Glutamatergic neuron (in vitro differentiated cells): Measurements from ENCODE around the gene COL19A1. TPM values are rescaled to one million over a fixed set of nuclear protein-coding genes. Genes with fewer than 3 reads are reported as not detected.

Experiments
- DNase-seq: peaks from one replicate; pipeline ENCODE4 v3.0.0; 2022
- H3K27ac Mint-ChIP-seq: one replicate; pipeline ENCODE4 v1.8.0; 2020; ENCODE audit warnings: mild to moderate bottlenecking, mixed read lengths, inconsistent platforms; ENCODE audit not compliant: unreplicated experiment
- H3K27me3 Mint-ChIP-seq: one replicate; pipeline ENCODE4 v1.8.0; 2020; ENCODE audit warnings: mild to moderate bottlenecking, moderate library complexity, mixed read lengths, inconsistent platforms; ENCODE audit not compliant: unreplicated experiment
- H3K36me3 Mint-ChIP-seq: one replicate; pipeline ENCODE4 v1.8.0; 2020; ENCODE audit warnings: mild to moderate bottlenecking, mixed read lengths, inconsistent platforms; ENCODE audit not compliant: unreplicated experiment
- H3K4me1 Mint-ChIP-seq: one replicate; pipeline ENCODE4 v1.8.0; 2020; ENCODE audit warnings: mild to moderate bottlenecking, low read depth, mixed read lengths, inconsistent platforms; ENCODE audit not compliant: unreplicated experiment
- H3K4me3 Mint-ChIP-seq: one replicate; pipeline ENCODE4 v1.8.0; 2020; ENCODE audit warnings: mild to moderate bottlenecking, mixed read lengths, inconsistent platforms; ENCODE audit not compliant: unreplicated experiment
- H3K9me3 Mint-ChIP-seq: one replicate; pipeline ENCODE4 v1.8.0; 2020; ENCODE audit warnings: mild to moderate bottlenecking, moderate library complexity, mixed read lengths, inconsistent platforms; ENCODE audit not compliant: unreplicated experiment
- total RNA-seq: library from RNA; stranded (reverse); fragmentation: NEBNext Ultra II Directional; extraction: Animal tissue kit (Norgen Biotek cat#: 25700); gene quantifications from one replicate; pipeline ENCODE4 v1.2.1, GENCODE V29; 2021; ENCODE audit not compliant: unreplicated experiment
- TF ChIP-seq, protein P1 (sequence below): fragments of 200-600 bp; sonication (generic); IDR thresholded peaks from one replicate; pipeline ENCODE4 v1.5.0; 2021; ENCODE audit not compliant: partially characterized antibody, unreplicated experiment

COL19A1 gene
- total RNA-seq, 1 donor from 2014 or later = 0.78 TPM

DNA sequence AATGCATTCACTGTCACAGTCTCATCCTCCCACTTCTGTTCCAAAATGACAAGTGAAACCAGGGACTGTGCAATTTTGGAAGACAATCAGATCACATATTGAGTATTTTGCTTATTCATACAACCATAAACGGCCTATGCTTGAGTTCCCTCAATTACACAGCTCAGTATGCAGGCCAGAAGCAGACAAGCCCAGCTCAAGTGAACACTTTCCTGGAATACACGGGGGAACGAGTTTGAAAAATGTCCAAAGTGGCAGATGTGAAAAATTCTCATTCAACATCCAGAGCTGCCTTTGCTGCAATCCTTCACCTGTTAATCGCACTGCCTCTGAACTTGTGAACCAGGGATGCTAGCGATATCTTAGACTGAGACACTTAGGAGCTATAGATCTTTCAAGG, 246.4 kb downstream of the COL19A1 start:
- Mint-ChIP-seq H3K4me1 (peaks cover 5% of the 10 kb centered on the region), H3K36me3 (no peaks in the 10 kb centered on the region), H3K9me3 (no peaks in the 10 kb centered on the region), H3K27ac (no peak overlapping the region), H3K4me3 (no peak overlapping the region), H3K27me3 (no peaks in the 10 kb centered on the region)
- TF ChIP-seq, protein P1, sequence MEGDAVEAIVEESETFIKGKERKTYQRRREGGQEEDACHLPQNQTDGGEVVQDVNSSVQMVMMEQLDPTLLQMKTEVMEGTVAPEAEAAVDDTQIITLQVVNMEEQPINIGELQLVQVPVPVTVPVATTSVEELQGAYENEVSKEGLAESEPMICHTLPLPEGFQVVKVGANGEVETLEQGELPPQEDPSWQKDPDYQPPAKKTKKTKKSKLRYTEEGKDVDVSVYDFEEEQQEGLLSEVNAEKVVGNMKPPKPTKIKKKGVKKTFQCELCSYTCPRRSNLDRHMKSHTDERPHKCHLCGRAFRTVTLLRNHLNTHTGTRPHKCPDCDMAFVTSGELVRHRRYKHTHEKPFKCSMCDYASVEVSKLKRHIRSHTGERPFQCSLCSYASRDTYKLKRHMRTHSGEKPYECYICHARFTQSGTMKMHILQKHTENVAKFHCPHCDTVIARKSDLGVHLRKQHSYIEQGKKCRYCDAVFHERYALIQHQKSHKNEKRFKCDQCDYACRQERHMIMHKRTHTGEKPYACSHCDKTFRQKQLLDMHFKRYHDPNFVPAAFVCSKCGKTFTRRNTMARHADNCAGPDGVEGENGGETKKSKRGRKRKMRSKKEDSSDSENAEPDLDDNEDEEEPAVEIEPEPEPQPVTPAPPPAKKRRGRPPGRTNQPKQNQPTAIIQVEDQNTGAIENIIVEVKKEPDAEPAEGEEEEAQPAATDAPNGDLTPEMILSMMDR = no peak
- DNase-seq = no peak

DNA sequence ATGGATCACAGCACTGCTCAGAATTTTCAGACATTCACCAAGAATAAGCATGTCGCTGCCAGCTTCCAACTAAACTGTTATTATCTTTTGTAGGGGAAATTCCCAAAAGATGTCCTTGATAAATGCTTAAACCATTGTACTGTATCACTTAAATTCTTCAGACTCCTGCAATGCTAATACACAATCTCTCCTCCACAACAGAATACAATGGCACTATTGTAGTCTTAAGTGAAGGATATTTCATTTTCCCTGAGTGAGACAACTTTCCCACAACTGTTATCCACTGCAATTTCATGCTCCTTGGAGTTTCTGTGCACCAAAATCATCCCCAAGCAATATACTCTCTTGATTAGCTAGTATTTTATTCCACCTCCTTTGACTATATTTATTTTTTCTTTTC, 246.8 kb downstream of the COL19A1 start:
- H3K4me1 Mint-ChIP-seq = peaks cover 5% of the 10 kb centered on the region
- no peaks in the 10 kb centered on the region for H3K36me3 Mint-ChIP-seq
- DNase-seq = no peak
- H3K27me3 Mint-ChIP-seq = no peaks in the 10 kb centered on the region
- TF ChIP-seq, protein P1 = no peak
- no peak overlapping the region for H3K27ac Mint-ChIP-seq
- H3K9me3 Mint-ChIP-seq = no peaks in the 10 kb centered on the region
- no peak overlapping the region for H3K4me3 Mint-ChIP-seq

DNA sequence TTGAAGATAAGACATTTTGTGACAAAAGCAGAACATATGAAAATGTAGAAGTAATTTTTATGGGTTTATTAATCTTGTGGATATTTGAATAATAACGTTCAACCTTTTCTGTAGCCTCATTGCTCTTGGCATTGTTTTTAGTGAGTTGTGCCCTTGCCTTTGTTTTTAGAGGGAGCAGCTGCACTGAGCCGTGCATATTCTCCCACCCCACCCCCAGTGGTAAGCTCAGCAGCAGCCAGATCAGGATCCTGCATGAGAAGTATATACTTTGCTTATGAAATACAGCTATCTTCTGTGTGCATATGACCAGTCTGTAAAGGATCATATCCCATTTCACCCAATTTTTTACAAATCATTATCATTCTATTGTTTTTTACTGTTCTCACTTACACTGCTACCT, 252.3 kb downstream of the COL19A1 start:
- DNase-seq = no peak
- Mint-ChIP-seq H3K27me3 (no peaks in the 10 kb centered on the region), H3K36me3 (no peaks in the 10 kb centered on the region), H3K9me3 (no peaks in the 10 kb centered on the region), H3K4me1 (no peaks in the 10 kb centered on the region), H3K4me3 (no peak overlapping the region), H3K27ac (no peak overlapping the region)
- TF ChIP-seq, protein P1 = no peak

DNA sequence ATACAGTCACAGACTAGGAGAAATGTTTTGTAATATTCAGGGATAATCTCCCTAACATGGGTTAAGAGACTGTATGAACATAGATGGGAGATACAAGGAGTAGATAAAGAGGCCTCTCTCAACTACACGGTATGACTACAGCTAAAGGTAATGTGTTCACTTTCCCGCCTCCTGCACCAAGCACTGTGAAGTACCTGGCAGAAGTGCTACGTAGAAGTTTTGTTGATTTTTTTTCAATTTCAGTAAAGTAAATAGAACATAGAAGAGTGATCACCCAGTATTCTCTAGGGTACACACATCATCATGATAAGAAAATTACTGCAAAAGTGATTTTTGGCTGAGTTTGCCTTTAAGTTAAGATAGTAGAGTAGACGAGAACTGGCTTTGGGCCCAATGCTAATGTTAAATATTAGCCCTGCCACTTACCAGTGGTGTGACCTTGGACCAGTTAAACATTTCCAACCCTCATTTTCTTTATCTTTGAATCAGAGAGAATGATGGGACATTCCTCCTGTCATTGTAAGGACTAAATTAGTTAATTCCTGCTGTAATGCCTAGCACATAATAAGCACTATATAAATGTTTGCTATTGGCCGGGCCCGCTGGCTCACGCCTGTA, 253.0 kb downstream of the COL19A1 start:
- Mint-ChIP-seq H3K27ac (no peak overlapping the region), H3K4me3 (no peak overlapping the region), H3K36me3 (no peaks in the 10 kb centered on the region), H3K9me3 (no peaks in the 10 kb centered on the region), H3K27me3 (no peaks in the 10 kb centered on the region), H3K4me1 (no peaks in the 10 kb centered on the region)
- DNase-seq = no peak
- TF ChIP-seq, protein P1 = no peak

DNA sequence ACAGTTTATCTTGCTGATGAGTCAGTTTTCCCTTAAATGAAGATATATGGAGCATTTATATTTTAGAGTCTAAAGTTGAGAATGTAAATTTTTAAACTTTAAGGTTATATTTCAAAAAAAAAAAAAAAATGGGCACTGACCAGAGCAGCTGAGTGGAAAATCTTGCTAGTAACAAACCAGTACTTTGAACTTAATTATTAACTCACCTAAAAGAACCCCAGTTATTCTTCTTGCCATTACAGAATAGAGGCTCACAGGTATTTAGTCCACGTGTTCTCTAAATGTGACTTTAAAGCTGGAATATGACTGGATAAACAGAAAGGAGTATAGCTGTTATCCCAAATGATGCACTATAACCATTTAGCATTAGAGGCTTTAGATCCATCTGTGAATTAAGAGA, 258.1 kb downstream of the COL19A1 start:
- no peak for DNase-seq
- Mint-ChIP-seq H3K9me3 (no peaks in the 10 kb centered on the region), H3K27ac (no peak overlapping the region), H3K4me3 (no peak overlapping the region), H3K36me3 (no peaks in the 10 kb centered on the region), H3K4me1 (peaks cover 1% of the 10 kb centered on the region), H3K27me3 (no peaks in the 10 kb centered on the region)
- TF ChIP-seq, protein P1 = no peak
